ENCODE results near the gene LIPC.

Gene LIPC

GRCh38 chr15:58551764-58552504 is 120.1 kb downstream of the LIPC start:
- peak overlapping the region; percentile 28 for H3K4me3 ChIP-seq (replicated peaks; ENCODE audit: low read depth, low read length)
- peak; percentile 95 for DNase-seq (ENCODE audit: low read depth)
- TF ChIP-seq CTCF (IDR thresholded peaks at IDR 0.05; ENCODE audit: low read length, missing control alignments) = no peak

- TF ChIP-seq CTCF (IDR thresholded peaks at IDR 0.05; ENCODE audit: low read length, missing control alignments) = no peak
- no peak overlapping the region for H3K4me3 ChIP-seq (replicated peaks; ENCODE audit: low read depth, low read length)
- DNase-seq (ENCODE audit: low read depth) = peak; percentile 34
These were observed 120.9 kb downstream of the LIPC start for GRCh38 chr15:58552505-58553364.

GRCh38 chr15:58553365-58553918 is 121.7 kb downstream of the LIPC start:
- no peak for DNase-seq (ENCODE audit: low read depth)
- no peak for TF ChIP-seq CTCF (IDR thresholded peaks at IDR 0.05; ENCODE audit: low read length, missing control alignments)
- no peak overlapping the region for H3K4me3 ChIP-seq (replicated peaks; ENCODE audit: low read depth, low read length)

- TF ChIP-seq CTCF (IDR thresholded peaks at IDR 0.05; ENCODE audit: low read length, missing control alignments) = no peak
- no peak for DNase-seq (ENCODE audit: low read depth)
- no peak overlapping the region for H3K4me3 ChIP-seq (replicated peaks; ENCODE audit: low read depth, low read length)
These were observed 123.0 kb downstream of the LIPC start for GRCh38 chr15:58554758-58555157.

- no peak for DNase-seq (ENCODE audit: low read depth)
These were observed 123.6 kb downstream of the LIPC start for GRCh38 chr15:58555162-58556027.

More at GRCh38 chr15:58555162-58556027, 123.6 kb downstream of the LIPC start:
- peak; percentile 2 for TF ChIP-seq CTCF (IDR thresholded peaks at IDR 0.05; ENCODE audit: low read length, missing control alignments)
- no peak overlapping the region for H3K4me3 ChIP-seq (replicated peaks; ENCODE audit: low read depth, low read length)
